GM18868 (cell line): ENCODE measurements around the gene ADAM12.

Experiments used
- ATAC-seq: cut with Tn5 transposase; IDR thresholded peaks from one replicate; pipeline ENCODE4 v1.9.1; 2021; ENCODE audit warnings: mild to moderate bottlenecking, moderate library complexity; ENCODE audit not compliant: unreplicated experiment

Gene ADAM12

DNA sequence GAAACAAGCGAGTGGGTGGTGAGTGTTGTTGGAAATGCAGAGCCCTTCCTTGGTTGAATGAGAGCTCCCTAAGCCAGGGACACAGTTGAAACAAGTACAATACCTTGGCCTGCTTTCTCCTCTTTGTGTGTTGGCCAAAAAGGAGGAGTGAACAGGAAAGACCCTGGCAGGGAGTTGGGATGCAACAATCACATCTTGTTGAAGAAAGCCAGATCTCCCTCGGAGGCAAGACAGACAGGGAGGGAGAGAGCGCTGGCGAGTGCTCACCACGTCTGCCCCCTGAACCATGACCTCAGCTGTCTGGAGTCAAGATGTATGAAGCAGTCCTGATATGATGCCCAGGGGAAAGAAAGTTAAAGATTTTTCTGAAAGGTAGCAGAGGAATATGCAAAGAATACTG lies 66.8 kb downstream of the ADAM12 start:
- no peak for ATAC-seq

DNA sequence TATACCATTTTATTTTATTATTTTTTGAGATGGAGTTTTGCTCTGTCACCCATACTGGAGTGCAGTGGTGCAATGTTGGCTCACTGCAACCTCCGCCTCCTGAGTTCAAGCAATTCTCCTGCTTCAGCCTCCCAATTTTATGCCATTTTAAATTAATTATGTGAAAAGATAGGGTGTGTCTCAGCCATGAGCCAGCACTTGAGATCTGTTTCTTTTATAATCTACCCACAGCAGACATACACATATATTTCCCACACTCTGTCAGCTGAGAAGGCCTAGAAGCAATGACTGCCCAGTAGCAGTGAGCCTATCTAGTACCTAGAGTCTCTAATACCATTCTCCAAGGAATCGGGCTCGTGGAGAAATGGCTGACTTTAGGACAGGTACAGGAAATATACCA lies 70.5 kb downstream of the ADAM12 start:
- no peak for ATAC-seq

GRCh38 chr10:126315494-126316177 lies 72.6 kb downstream of the ADAM12 start:
- no peak for ATAC-seq

GRCh38 chr10:126314863-126315493 lies 73.3 kb downstream of the ADAM12 start:
- no peak for ATAC-seq

GRCh38 chr10:126312167-126312566 lies 76.1 kb downstream of the ADAM12 start:
- no peak for ATAC-seq

DNA sequence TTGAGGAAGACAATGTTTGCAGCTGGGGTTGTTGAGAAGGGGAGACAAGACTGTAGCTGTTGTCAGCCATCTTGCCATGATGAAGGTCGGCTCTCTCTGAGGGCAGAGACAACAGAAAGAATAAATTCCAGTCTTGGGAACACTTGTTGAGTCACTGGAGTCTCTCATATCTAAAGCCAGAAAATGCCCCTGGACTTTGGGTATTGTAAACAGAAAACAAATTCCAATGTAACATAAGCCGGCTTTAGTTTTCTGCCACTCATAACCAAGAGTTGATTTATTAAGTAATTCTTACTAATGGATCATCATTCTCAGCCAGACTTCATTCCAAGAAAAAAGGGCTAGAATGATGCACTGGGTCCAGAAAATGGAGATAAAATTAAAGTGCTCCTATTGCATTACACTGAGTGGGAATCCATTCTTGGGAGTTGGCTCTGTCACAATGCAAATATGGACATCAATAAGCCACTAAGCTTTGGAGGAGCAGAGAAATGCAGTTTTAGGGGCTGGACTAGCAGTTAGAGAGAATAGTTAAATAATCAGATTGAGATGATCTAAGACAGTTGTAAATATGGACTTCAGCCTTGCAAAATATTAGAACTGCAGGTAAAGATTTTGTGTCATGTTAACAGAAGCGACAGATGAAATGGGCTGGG lies 78.9 kb downstream of the ADAM12 start:
- ATAC-seq = no peak

DNA sequence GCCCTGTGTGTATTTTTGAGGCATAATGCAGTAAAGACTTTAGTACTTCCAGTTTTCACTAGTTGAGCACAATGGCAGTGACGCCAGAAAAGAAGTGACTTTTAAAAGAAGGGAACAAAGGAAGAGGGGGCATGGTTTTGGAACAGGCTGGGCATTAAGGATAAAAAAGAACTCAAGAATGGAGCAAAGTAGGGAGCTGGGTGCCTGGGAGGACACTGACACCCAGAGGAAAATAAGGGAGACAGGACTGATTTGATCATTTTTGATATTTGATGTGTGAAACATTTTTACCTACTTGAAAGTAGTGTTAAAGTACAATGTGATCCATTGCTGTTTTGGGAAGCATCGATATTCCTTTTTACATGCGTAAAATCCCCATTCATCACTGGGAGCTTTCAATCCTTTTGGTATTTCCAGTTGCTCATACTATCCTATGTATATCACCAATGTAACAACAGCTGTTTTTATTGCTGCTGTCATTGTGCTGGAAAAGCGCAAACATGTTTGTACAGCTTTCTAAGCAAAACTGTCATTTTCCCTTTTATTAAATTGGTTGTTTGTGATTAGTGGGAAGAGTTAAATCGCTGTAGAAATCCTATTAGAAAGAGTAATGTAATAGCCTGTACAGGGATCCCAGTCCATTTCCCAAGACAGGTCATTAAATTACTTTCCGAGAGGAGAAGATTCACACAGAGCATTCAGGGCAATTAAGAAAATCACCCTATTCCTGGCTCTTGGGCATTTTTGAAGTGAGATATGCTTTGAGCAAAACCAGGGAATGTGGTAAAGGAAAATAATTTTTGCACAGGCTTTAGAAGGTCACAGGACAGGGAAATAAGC lies 85.2 kb downstream of the ADAM12 start:
- ATAC-seq = no peak

DNA sequence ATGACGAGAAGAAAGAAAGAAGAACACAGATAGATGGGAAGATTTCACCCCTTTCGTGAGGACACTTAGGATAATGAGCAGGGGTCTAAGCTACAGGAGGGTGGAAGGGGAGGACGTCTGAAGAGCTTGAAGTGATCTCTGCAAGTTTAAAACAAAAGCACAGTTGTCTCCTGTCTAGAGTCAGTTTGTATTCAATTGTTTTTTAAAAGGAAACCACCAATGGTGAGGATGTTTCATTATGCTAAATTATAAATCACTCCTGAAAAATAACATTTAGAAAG lies 85.9 kb downstream of the ADAM12 start:
- ATAC-seq = no peak

- no peak for ATAC-seq
Observed at GRCh38 chr10:126301701-126302475, 86.4 kb downstream of the ADAM12 start.

GRCh38 chr10:126294451-126294850 lies 93.8 kb downstream of the ADAM12 start:
- no peak for ATAC-seq

DNA sequence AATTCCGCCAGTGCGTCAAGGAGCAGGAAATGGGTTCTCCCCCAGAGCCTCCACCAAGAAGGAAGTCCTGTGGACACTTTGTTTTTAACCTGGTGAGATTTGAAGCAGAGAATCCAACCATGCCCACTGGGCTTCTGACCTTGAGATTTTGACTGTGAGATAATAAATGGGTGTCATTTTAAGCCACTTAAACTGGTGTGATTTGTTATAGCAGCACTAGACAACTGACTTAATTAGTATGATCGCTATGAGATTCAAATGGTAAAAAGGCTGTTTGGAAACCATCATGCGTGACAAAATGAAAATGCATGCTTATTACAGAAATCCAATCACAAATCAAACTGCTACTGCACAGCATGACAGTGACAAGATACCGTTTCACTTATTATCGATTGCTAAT lies 98.0 kb downstream of the ADAM12 start:
- ATAC-seq = no peak

GRCh38 chr10:126288547-126289493 lies 99.5 kb downstream of the ADAM12 start:
- ATAC-seq = no peak

- no peak for ATAC-seq
Observed at GRCh38 chr10:126286256-126286780, 102.0 kb downstream of the ADAM12 start.

GRCh38 chr10:126283307-126283706 lies 105.0 kb downstream of the ADAM12 start:
- ATAC-seq = no peak

- no peak for ATAC-seq
Observed at GRCh38 chr10:126278851-126279250, 109.4 kb downstream of the ADAM12 start.

DNA sequence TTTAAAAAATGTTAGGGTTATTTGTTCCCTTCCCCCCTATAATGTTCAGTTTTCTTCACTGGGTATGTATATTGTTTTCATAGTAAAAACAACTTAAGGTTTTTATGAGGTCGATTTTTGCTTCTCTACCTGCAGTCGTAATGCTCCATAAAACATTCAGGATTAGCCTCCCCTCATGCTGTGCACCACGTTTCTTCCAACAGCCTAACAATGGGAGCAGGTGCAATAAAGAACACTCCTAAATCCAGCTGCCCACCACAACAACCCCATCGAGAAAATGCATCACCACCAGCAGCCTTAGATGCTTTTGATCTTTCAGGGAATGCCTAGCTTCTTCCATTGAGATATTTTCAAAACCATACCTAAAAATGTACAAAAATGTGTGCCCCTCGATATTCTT lies 111.1 kb downstream of the ADAM12 start:
- no peak for ATAC-seq

GRCh38 chr10:126272526-126272925 lies 115.8 kb downstream of the ADAM12 start:
- ATAC-seq = no peak

DNA sequence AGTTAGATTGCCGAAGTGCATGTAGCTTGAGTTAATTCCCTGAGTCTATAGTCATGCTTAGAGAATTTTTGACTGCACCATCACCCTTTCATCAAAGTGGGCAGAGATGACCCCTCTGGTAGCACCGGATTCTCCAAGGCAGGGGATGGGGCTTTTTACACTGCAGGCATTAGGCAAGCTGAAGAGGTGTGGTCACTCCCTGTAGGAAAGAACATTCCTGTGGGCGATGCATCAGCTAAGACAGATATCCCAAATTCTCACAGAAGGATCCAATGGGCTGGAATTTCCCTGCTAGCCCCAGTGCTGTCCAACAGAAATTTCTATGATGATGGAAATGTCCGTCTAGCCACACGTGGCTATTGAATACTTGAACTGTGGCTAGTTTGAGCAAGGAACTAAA lies 118.2 kb downstream of the ADAM12 start:
- ATAC-seq = no peak
